ENCODE measurements around the gene CLNK. TPM values are rescaled to one million over a fixed set of nuclear protein-coding genes. Genes with fewer than 3 reads are reported as not detected.

The CLNK gene
- total RNA-seq, 1 donor from 2014 or later = not detected

DNA sequence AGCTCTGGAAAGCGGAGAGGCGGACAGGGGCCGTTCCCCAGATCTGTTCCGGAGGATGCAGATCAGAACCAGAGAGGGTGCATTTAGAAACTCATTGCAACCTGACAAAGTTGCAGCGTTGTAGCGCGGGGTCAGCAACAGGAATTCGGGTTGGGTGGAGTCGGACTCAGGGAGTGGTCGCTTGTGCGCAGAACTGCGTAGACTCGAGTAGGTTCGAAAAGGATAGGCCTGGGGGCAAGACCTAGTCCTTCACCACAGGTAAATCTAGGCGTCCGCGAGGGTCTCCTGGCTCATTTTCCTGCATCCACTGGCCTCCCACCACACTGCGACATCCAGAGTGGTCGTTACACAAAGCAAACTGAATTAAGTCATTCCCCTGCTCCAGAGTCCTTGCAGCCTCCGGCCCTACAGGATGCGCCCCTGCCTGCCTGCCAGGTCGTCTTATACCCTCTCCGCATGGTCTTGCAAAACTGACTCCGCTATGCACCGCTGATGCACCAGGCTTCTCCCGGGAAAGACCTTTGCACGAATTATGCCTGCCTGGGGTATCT is 222.6 kb downstream of the CLNK start:
- TF ChIP-seq, protein P1, sequence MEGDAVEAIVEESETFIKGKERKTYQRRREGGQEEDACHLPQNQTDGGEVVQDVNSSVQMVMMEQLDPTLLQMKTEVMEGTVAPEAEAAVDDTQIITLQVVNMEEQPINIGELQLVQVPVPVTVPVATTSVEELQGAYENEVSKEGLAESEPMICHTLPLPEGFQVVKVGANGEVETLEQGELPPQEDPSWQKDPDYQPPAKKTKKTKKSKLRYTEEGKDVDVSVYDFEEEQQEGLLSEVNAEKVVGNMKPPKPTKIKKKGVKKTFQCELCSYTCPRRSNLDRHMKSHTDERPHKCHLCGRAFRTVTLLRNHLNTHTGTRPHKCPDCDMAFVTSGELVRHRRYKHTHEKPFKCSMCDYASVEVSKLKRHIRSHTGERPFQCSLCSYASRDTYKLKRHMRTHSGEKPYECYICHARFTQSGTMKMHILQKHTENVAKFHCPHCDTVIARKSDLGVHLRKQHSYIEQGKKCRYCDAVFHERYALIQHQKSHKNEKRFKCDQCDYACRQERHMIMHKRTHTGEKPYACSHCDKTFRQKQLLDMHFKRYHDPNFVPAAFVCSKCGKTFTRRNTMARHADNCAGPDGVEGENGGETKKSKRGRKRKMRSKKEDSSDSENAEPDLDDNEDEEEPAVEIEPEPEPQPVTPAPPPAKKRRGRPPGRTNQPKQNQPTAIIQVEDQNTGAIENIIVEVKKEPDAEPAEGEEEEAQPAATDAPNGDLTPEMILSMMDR (IDR thresholded peaks at IDR 0.05; ENCODE audit: unreplicated experiment) = no peak
- no peak for DNase-seq (ENCODE audit: low spot score)
- H3K27ac Mint-ChIP-seq (ENCODE audit: unreplicated experiment) = no peak overlapping the region

DNA sequence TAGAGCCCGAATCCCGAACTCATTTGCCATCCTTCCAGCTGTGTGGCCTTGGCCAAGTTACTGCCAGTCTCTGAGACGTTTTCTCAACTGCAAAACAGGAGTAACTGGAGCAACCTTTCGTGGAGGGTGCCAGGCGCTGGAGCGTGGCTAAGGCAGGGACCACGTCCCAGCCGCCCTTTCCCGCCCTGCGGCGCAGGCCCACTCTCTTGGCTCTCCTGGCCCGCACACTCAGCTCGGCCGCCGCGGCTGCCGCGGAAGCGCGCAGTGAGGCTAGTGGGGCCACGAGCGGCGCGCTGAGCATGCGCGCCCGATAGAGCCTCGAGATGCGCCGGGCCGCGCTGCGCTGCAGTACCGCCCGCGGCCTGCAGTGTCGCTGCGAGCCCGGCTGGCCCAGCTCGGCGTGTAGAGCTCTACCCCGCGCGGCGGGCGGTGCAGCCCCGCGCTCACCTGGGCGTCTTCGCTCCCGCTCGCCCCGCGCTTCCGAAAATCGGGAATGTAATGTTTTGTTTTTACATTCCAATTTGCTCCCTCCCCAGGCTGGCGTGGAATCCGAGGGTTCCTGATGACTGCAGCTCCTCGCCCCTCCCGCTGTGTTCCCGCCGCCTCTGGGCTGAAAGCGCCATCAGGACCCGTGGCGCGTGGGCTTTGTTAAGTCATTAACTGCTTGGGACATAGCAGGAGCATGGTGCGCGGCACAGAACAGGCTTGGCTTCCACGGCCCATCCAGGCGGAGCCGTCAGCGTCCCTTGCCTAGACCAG is 223.3 kb downstream of the CLNK start:
- TF ChIP-seq, protein P1 (IDR thresholded peaks at IDR 0.05; ENCODE audit: unreplicated experiment) = peak; percentile 98
- H3K27me3 Mint-ChIP-seq (ENCODE audit: unreplicated experiment) = peaks cover 22% of the 10 kb centered on the region
- peaks cover 5% of the 10 kb centered on the region for H3K9me3 Mint-ChIP-seq (ENCODE audit: unreplicated experiment)
- no peak overlapping the region for H3K27ac Mint-ChIP-seq (ENCODE audit: unreplicated experiment)
- peak; percentile 84 for DNase-seq (ENCODE audit: low spot score)
- peaks cover 10% of the 10 kb centered on the region for H3K36me3 Mint-ChIP-seq (ENCODE audit: low read depth, unreplicated experiment)
- H3K4me3 Mint-ChIP-seq (ENCODE audit: unreplicated experiment) = peak overlapping the region; percentile 91
- peaks cover 12% of the 10 kb centered on the region for H3K4me1 Mint-ChIP-seq (ENCODE audit: unreplicated experiment)

More for the DNA sequence above, 222.6 kb downstream of the CLNK start:
- H3K4me1 Mint-ChIP-seq (ENCODE audit: unreplicated experiment) = peaks cover 11% of the 10 kb centered on the region
- peaks cover 10% of the 10 kb centered on the region for H3K36me3 Mint-ChIP-seq (ENCODE audit: low read depth, unreplicated experiment)
- H3K4me3 Mint-ChIP-seq (ENCODE audit: unreplicated experiment) = peak overlapping the region; percentile 91
- H3K9me3 Mint-ChIP-seq (ENCODE audit: unreplicated experiment) = peaks cover 5% of the 10 kb centered on the region
- H3K27me3 Mint-ChIP-seq (ENCODE audit: unreplicated experiment) = peaks cover 21% of the 10 kb centered on the region

DNA sequence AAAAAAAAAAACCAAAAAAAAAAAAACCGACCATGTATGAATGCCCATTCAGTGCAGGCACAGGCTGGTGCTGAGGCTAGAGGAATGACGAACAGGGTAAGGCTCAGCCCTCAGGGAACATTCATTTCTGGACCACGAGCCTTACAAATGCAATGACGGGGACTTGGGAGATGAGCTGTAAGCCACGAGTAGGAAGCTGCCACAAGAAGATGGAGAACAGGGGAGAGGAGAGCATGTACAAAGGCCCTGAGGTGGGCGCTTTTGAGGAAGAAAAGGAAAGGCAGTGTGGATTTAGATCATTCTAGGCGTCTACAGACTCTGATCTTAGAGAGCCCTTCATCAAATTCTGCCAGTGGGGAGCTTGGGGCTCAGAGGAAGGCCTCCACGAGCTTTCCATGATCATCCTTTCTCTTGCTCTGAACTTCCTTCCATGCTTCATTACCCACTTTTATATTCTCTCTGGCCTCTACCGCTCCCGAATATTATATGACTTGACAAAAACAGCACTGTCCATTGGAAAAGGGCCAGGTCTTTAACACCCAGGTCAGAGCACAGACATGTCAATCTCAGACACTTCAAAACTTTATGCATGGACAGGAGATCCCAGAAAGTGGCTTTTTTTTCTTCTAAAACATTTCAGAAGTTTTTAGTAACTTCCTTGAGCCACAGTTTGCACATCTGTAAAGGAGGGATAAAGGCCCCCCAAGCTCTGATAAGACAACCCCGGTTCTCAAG is 224.1 kb downstream of the CLNK start:
- TF ChIP-seq, protein P1 (IDR thresholded peaks at IDR 0.05; ENCODE audit: unreplicated experiment) = no peak
- H3K4me1 Mint-ChIP-seq (ENCODE audit: unreplicated experiment) = peaks cover 18% of the 10 kb centered on the region
- peaks cover 5% of the 10 kb centered on the region for H3K9me3 Mint-ChIP-seq (ENCODE audit: unreplicated experiment)
- H3K27ac Mint-ChIP-seq (ENCODE audit: unreplicated experiment) = peak overlapping the region; percentile 33
- peaks cover 24% of the 10 kb centered on the region for H3K27me3 Mint-ChIP-seq (ENCODE audit: unreplicated experiment)
- H3K36me3 Mint-ChIP-seq (ENCODE audit: low read depth, unreplicated experiment) = peaks cover 10% of the 10 kb centered on the region
- H3K4me3 Mint-ChIP-seq (ENCODE audit: unreplicated experiment) = peak overlapping the region; percentile 10
- no peak for DNase-seq (ENCODE audit: low spot score)

DNA sequence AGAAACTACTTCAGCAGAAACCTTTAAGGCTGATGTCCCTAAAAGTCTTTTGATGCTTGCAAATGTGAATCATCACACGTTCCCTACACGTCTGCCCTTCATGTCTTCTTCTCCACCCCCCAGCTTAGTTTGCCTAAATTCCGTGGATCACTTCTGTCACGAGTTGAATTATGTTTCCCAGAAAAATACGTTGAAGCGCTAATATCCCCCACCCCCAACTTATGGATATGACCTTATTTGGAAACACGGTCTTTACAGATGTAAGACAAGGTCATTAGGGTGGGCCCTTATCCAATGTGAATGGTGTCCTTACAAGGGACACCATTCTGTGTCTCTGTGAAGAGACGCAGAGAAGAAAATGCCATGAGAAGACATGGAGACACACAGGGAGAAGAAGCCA is 225.3 kb downstream of the CLNK start:
- no peak for DNase-seq (ENCODE audit: low spot score)
- peaks cover 24% of the 10 kb centered on the region for H3K27me3 Mint-ChIP-seq (ENCODE audit: unreplicated experiment)
- H3K4me1 Mint-ChIP-seq (ENCODE audit: unreplicated experiment) = peaks cover 22% of the 10 kb centered on the region

More for the DNA sequence above, 225.3 kb downstream of the CLNK start:
- Mint-ChIP-seq H3K36me3 (ENCODE audit: low read depth, unreplicated experiment) (peaks cover 15% of the 10 kb centered on the region), H3K9me3 (ENCODE audit: unreplicated experiment) (peaks cover 5% of the 10 kb centered on the region), H3K27ac (ENCODE audit: unreplicated experiment) (no peak overlapping the region), H3K4me3 (ENCODE audit: unreplicated experiment) (no peak overlapping the region)
- TF ChIP-seq, protein P1 (IDR thresholded peaks at IDR 0.05; ENCODE audit: unreplicated experiment) = no peak
